Skeletal muscle cell (primary cell): ENCODE measurements around the gene CD46.
A peak's percentile ranks its signal among the peaks of the same experiment; 100 is the strongest.

Experiments
- DNase-seq: peaks from one replicate; pipeline ENCODE4 v3.0.0-alpha.2; 2010; ENCODE audit warnings: low read depth
- H3K4me3 ChIP-seq: 2 replicates; pipeline ENCODE4 v1.5.1; 2011; ENCODE audit warnings: low read depth, mild to moderate bottlenecking, control low read depth, low read length, moderate library complexity

CD46 gene

DNA sequence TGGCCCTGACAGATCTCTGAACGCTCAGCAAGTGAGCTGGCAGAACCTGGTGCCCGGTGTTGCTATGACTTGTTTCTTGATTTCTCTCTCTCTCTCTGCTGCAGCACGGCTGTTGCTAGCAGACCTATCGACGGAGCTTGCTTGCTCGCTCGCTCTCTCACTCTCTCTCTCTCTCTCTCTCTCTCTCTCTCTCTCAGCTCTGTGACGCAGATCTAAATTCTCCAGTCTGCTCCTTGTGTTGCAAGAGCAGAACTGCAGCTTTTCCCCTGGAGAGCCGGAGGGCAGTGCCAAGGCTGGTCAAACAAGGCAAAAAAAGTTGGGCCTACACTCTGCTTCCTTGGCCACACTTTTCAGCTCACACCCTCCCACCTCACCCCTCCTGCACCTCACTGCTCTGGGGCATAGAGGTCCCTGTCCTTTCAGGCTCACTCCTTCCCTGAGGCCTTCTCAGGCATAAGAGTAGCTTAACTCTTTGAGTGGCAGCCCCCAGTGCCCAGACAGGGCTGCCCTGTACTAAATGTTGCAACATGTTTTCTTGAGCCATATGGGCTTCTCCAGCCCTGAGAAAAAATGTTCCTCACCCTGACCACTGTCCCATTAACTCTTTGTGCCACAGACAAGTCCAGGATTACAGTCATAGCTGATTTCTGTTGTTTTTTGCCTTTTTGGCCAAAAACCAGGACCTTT lies 72.2 kb downstream of the CD46 start:
- H3K4me3 ChIP-seq, result no peak overlapping the region
- peak; percentile 97 for DNase-seq

DNA sequence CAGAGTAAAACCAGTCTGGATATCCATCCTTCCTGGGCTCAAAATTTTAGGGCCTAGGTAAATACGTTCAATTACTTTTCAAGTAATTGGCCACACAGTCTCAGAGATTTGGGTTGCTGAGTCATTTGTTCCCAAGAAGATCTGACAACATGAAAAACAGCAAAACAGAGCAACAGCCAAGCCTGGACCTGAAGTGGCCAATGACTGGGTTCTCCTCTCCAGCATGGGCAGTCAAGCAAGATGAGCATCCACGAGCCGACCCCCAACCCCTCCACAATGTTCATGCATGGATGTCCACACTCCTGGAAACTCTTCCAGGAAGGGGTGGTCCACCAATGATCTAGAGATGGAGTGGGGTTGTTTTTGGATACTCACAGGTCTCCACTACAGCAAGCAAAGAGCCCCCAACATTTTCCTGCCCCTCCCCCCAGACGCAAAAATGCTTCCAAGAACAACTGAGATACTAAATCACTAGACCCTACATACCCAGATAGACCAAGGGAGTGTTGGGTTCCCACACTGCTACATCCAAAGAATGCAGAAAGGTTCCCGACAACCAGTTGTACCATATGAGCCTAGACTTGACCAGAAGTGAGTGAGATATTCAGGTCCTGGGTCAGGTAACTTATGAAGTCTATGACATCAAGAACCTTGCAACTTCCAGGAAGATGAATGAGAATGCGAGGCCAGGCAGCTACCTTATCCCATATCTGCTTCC lies 73.0 kb downstream of the CD46 start:
- DNase-seq, result peak; percentile 40
- H3K4me3 ChIP-seq, result no peak overlapping the region

DNA sequence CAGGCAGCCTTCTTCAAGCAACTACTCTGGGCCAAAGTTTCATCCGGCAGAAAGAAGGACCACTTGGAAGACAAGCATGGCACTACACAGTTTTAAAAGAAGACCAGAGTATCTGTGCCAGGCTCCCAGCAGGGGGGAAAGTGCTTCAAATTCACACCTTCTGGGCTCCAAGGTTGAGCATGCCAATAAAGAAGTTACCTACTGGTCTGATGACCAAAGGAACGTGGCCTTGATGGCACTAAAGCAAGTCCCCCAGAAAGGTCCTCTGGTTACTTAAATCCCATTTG lies 73.5 kb downstream of the CD46 start:
- no peak for DNase-seq
- no peak overlapping the region for H3K4me3 ChIP-seq

DNA sequence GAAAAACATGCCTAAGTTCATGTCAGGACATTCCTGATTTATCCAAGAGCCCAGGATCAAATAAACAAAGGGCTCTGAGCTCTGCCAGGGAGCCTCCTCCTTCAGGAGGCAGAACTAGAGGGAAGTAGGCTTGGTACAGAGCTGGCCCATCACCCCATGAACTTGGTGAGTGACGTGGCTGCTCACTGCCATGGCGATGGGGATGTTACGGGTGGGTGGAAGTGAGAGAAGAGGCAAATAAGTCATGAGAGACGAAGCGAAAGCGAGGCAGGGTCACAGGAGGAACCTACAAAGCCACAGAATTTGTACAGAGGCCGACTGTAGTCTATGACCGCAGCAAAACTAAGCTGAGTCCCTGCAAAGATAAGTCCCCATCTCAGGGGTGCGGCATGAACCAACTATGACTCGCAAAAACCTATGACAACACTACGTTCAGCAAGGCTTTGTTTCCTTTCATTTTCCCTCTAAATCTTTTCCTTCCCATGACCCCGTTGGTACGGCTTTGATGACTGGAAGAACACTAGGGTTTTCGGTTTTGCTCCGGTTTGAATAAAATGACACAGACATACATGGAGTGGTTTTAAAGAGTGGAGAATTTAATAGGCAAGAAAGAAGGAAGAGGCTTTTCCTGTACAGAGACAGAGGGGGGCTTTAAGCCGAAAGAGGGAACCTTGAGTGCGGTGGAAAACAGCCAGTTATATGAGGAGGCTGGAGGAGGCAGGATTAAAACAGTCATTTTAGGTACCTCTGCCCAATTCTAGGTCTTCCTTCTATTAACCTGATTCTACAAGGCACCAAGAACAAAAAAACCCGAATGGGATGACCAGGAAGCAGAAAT lies 74.1 kb downstream of the CD46 start:
- H3K4me3 ChIP-seq, result no peak overlapping the region

DNA sequence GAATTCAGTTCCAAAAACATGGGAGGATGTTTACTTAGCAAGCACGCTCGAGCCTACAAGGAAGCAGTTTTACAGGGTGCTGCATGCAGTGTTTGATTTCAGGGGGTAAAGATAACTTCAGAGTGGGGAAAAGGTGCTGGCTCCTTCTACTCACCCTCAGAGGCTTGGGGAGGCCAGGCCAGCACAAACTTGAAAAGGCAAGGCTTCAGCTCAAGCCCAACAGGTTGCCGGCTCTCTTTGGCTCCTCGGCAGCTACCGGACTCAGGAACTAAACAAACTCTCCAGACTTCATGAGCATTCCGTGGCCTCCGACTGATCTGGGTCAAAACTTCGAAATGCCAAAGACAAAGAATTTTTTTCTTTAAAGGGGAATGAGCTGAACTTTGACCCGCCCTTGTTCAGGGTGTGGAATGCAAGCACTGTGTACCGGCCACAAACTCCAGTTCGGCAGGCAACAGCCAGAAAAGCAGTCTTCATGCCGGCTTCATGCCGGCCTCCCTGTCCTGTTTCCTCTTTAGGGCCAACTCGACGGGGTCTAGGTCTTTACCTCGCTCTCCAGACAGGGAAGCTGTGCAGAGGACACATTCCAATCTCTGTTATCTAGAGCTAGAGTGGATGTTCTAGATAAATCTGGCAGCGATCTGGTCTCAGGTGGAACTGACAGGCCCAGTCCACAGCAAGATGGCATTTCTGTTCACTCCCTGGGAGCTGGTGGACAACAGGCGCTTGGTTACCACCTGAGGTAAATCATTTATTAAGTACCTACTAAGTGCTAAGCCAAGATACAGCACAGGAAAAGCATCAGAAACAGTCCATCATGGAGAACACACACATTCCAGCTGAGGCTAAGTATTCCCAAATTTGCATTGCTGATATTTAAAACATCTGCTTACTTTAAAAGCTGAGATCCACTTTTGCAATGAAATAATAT lies 75.0 kb downstream of the CD46 start:
- no peak overlapping the region for H3K4me3 ChIP-seq
- no peak for DNase-seq

More for the DNA sequence above, 74.1 kb downstream of the CD46 start:
- no peak for DNase-seq

DNA sequence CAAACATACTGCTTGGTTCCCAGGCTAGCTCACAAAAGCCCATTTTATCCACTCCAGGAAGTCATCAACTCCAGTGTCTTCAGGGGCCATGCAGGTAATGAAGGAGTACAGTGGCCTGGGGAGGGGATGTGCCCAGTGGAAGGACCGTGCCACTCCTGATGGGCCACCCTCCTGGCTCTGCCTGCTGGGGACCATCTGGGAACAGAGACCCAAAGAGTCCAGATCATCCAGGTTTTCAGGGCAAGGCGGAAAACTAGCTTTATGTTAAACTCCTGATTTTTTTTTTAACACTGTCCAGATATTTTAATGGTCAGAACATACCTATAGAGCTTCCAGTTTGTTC lies 75.6 kb downstream of the CD46 start:
- DNase-seq, result no peak

DNA sequence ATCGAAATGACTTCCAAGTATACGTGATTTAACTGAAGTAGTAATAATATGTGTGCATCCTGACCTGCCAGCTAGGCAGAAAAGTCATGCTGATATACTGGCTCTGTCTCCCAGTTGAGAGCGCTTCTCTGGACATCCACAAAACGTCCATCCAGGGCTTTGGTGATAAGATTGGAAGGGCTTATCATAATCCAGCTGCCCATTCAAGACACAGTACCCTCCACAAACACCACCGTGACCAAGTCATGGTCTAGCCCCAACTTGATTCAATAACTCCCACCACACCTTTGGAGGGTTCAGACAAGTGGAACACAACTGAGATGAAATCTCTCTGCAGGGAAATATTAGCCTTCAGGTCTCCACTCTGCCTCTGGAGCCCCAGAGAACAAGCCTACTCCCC lies 76.2 kb downstream of the CD46 start:
- no peak for DNase-seq
- no peak overlapping the region for H3K4me3 ChIP-seq

More for the DNA sequence above, 75.6 kb downstream of the CD46 start:
- H3K4me3 ChIP-seq, result no peak overlapping the region

DNA sequence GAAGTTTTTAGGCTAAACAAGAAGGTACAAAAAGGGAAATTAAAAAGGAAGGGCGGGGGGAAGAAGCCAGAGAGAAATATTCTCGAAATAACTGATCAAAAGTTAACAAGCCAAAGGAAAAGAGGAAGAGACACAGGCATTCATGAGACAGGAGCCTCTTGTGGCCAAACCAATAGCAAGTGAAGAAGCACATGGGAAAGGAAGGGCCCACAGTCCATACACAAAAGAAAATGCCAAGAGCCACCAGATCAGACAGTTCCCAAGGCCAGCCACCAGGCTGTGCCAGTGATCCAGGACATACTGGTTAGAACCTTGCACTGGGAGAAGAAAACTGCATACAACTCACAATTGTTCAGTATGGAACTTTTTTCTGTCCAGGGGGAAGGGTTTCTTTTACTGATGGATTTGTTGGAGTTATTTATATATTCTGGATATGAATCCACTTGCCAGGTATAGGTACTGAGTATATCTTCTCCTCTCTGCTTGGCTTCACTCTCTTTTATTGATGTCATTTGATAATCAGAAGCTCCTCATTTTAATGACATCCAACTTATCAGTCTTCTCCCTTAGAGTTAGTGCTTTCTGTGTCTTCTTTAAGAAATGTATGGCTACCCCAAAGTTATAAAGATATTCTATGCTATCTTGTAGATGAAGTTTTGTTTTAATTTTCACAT lies 76.8 kb downstream of the CD46 start:
- no peak overlapping the region for H3K4me3 ChIP-seq
- DNase-seq, result peak; percentile 48

DNA sequence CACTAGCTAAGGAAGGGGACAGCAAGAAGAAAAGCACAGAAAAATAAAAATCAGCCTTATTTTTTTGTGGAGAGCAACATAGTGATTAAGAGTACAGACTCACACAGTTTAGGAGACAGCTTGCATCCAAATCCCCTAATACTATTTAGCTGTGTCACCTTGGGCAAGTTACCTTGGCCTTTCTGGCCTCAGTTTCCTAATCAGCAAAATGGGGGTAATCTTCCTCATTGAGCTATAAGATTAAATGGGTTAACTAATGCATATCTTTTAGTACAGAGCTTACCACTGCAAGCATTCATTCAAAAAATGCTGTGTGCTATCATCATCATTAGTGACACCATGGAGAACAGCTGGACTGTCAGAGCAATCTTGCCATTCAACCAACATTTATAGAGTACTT lies 77.7 kb downstream of the CD46 start:
- no peak overlapping the region for H3K4me3 ChIP-seq

DNA sequence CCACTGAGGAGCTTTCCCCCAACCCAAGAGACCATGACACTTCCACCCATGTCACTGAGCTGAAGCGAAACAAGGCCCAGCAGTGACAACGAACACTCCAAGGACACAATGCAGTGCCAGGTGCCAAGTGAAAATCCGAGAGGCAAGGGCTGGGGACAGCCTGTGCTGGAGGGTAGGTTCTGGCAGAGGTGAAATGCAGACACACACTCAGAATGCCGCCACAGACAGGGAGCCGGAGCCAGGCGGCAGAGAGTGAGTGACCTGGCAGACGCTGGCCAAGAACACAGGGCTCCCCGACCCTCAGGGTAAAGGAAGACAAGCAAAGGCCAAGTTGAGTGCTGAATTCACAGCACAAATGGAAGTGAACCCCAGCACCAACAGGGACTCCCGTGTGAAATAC lies 78.9 kb downstream of the CD46 start:
- DNase-seq, result no peak
- no peak overlapping the region for H3K4me3 ChIP-seq

More for the DNA sequence above, 77.7 kb downstream of the CD46 start:
- DNase-seq, result no peak

DNA sequence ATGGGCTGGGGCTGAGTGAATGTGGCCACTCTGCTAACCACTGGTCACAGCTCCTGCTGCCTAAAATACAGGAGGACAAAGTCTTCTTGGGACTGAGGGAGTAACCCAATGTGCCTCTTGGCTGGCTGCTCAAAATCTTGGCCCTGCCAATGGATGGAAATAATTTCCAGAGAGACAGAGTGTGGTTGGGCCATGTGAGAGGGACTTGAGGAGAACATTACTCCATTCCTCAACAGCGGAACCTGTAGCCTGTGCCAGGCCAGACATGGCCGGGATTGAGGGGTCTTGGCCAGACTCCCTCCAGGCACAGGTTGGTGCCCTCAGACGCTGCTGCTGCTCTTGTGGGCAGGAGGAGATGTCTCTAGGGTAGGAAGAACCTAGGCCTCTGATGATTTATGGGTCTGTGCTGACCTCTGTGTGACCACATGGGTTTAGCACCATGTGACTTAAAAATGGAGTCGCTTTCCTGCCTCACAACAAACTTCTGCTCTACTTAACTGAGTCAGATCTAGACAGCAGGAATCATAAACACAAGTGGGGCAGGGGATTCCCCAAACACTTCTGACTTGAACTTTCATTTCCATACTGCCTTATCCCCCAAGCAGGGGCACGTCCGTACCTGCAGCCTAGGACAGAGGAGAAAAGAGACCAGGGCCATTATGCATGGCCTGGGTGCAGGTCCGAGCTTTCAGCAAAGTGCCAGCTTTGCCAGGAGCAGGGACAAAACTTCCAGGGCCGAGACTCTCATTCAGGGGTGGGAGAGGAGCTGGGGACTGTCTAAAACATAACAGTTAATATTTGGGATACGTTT lies 79.9 kb downstream of the CD46 start:
- no peak overlapping the region for H3K4me3 ChIP-seq
- no peak for DNase-seq

DNA sequence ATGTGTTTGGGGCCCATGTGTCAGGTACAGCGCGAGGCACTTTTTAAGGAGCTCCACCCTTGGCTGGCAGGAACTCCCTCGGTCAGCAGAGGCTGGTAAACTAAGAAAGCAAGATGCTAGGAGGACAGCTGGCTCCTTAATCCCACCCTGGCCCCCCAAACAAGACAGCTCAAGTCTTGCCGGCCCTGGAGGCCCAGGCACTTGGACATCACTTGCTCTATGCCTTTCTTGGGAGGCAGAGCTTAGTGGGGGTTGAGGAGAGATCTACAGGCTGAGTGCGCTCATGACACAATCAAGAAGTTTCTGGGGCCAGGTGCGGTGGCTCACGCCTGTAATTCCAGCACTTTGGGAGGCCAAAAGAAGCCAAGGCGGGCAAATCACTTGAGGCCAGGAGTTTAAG lies 80.9 kb downstream of the CD46 start:
- no peak overlapping the region for H3K4me3 ChIP-seq
- DNase-seq, result no peak

DNA sequence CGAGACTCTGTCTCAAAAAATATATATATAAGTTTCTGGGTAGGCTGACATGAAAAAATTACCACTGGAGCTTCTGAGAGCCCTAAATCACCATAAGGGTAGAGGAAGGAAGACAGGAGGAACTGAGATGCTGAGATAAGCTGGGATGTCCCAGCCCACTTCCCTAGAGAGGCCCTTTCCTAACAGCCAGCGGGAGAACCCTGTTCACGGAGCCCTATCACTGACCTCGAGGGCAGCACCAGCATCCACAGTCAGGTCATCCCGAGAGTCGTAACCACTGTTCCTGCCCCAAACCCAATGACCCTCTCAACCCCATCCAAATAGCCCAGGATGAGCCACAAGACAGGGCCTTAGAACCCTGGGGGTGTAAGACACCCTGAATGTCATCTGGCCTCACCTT lies 81.5 kb downstream of the CD46 start:
- H3K4me3 ChIP-seq, result no peak overlapping the region
- DNase-seq, result no peak

DNA sequence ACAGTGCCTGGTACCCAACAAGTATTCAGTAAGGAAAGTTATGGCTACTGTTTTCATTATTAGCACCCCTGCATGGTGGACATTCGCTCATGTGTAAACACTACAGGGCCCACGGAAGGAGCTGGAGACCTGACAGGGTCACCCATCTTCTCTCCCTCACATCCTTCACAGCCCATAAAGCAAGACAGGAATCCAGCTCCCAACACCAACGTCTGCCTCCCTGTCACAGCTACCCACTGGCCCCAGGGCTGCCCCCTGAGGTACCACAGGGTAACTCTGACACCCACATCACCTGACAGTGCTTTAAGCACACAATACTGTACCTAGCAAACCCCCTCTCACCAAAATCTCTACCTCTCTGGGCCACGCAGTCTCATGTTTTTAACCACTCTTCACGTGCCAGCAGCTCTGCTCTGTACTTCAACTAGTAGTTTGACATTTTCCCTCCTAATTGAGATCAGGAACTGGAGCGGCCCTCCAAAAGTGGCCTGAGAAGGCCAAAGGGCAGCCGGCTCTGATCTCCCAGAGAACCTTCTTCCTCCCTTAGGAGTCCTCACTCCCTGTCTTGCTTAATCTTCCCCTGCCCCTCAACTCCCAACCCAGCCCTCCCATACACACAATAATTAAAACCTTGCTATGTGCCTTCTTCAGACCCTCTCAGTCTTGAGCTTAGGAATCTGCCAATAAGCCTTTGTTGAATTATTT lies 82.3 kb downstream of the CD46 start:
- no peak overlapping the region for H3K4me3 ChIP-seq
- DNase-seq, result no peak

DNA sequence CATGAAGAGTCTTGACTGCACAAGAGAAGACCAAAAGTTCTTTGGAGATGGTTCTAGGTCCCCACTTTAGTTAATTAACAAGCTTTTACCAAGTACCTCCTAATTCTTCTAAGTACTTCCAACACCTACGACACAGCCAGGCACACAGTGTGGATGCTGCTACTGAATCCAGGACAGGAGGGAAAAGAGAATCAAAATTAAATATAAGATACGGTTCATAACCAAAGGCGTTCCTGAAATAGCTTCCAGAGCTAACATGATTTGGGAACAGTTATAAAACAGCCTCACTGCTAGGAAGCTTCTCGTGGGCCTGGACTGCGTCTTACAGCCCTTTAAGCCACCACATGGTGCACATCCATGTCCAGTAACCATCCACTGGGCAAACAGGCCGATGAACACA lies 84.1 kb downstream of the CD46 start:
- DNase-seq, result no peak
- H3K4me3 ChIP-seq, result no peak overlapping the region

DNA sequence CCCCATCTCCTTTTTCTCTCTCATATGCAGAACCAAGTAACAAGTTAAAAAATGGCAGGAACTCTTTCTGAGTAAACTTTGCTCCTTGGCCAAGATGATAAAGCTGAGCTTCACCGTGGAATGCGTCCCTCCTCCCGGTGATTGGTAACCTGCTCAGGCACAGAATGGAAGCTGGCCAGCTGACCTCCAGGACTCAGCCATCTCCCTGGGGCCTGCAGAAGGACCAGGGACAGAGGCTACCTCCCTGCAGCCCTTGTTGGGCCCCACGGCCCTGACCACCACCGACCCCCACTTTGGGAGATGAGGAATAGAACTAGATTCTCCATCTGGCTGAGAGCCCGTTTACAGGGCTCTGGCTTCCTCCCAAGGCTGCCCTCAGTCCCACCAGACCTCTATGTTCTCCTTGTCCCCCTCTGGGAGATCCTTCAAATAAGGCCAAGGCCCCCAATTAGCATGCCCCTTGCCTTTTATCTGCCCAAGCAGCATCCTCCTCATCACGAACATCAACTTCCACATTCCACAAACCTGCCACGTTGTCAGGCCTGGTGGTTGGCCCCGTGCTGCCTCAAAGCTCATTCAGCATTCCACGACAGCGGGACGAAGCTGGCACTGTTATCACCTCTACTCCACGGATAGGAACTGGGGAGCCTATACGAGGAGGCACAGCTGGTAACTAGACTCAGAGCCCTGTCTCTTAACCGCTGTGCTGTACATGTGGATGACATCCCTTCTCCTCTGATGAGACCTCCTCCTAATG lies 84.9 kb downstream of the CD46 start:
- no peak for DNase-seq

DNA sequence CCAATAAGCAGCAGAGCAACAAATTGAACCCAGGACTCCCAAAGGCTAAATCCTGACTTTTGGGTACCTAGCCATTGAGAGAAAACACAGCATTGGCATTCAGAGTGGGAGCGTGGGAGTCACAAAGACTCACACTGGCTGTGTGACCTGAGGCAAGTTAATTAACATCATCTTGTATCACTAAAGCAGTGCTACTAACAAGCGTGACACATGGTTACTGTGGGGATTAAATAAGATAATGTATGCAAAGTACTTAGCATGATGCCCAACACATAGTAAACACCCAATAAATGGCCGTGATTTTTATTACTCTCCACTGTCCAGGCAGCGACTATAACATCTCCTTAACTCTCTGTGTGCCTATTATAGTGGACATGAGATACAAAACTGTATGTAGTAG lies 85.8 kb downstream of the CD46 start:
- H3K4me3 ChIP-seq, result no peak overlapping the region
- DNase-seq, result no peak

More for the DNA sequence above, 84.9 kb downstream of the CD46 start:
- no peak overlapping the region for H3K4me3 ChIP-seq
